ENCODE results near the gene ZIC1.

ZIC1 gene

DNA sequence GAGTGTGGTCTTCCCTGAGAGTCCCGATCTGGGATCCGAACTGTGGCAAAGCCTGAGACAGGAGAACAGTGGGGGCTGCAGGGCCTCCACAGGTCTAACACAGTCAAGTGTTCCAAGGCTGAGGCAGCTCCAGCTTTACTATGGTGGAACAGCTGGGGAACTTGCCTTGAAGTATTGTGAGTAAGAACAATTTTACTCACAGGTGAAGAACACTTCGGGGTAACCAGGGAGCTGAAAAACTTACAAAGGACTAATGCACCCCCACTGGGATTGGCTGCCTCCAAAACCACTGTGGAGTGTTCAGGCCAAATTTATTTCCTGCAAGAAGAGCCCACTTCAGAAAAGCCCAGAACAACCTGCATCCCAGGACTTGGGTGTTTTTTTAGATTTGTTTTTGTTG lies 28.2 kb upstream of the ZIC1 start:
- DNase-seq = no peak

- DNase-seq = no peak
Observed at GRCh38 chr3:147381596-147381995, 27.6 kb upstream of the ZIC1 start.

DNA sequence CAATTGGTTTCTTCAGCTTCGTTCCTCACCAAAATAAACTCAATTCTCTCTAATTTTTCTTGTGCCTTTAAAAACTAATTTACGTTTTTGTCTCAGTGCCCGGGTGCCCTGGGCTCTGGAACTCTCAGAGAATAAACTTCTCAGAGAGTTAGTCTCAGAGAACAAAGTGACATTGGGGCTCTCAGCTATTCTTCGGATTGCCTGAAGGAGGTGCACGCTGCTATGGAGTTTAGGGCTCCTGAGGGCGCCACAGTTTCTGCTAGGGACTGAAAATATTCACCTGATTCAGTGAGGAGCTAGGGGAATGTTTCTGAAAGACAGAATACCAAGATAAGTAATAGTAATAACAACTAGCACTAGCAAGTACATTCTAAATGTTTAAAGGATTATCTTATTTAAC lies 25.5 kb upstream of the ZIC1 start:
- no peak for DNase-seq

DNA sequence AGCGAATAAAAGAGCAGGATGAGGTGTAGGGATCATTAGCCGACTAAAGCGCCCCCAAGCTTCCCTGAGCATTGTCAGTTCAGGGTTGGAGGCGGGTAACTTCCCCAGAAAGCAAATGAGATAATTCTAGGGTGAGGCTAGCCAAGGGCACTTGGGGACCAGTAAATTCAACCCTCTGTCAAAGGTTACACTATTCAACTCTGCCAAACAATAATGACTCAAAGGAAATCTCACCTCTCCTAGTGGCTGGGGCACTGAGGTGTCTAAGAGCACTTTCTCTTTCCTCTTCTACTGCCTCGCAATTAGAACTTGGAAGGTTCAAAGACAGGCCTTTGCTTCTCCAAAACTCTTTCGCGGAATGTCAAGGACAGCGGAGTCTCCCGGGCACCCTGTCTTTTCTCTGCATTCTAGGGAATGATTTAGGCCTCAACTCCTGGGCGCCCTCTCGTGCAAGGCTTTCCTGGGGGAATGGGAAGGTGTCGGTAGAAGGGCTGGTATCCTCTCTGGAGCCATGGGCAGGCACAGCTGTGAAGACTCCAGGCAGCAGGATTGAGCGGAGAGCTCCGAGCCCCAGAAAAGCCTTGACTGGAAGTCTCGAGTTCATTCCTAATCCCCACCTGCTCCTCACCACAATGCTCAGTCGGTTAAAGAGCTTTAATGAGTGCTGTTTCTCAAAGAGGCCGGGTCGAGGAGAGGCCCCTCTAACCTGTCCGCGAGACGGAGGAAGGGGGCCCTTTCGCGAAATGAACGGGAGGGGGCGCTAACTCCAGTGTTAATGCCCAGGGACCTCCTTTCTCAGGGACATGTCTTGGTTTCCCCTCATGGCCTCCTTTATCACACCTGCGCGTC lies 24.7 kb upstream of the ZIC1 start:
- DNase-seq = no peak

- no peak for DNase-seq
Observed at GRCh38 chr3:147385059-147386012, 23.8 kb upstream of the ZIC1 start.

DNA sequence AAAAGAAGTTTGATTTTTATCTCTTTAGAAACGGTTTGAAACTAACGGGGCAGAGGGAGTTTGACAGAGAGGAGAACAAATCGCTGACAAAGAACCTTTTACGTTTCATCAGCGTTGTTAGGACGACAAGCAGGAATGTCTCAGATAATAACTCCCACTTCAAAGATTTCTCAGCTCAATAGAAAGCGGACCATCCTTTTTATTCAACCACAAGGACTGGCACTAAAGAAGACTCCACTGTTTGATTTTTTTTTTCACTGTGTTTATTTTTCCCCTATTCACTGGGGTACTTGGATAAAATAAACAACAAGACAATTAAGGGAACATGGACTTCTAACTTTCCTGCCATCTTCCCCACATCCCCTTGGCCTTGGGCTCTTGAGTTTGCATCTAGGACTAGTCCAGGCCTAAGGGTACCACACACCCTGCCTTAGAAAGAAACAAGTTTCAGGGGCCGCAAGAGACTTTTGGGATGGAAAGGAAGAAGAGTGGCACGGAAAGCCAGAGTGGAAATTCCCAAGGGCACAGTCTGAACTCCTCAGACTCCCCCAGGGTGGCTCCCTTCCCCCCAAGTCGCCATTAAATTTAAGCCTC lies 21.8 kb upstream of the ZIC1 start:
- no peak for DNase-seq

DNA sequence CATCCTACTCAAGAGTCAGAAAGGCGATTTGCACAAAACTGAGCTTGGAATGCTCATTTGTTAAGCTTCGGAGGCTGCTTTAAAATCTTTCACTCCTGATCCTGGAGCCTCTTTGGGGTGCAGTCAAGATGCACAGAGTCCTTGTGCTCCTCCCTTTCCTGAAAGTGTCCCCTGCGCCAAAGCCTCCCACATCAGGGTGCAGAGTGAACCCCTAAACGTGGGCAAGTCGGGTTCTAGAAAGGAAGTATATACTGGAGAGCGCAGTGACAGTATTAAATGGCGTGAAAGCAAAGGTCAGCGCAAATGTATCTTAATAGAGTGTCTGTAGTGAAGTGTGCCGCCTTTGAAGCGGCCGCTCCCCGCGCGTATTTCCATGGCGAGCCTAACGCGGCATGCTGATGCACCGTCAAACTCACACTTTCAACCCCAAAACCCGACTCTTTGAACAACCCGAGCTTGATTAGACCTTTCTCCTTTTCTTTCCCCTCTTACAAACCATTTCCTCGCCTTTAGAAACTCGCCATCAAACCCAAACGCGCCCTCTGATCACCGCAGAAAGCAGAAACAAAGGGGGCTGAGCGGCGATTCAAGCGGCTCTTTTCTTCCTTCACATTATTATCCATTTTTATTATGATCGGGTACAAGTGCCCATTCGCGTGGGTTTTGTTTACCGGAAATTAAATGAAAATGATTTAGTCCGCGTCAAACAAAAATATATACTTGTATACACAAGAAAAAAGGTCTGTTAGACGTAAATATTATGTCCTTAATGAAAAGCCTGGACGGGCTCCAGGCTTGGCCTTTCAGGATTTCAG lies 21.1 kb upstream of the ZIC1 start:
- DNase-seq = no peak

GRCh38 chr3:147388700-147389580 lies 20.2 kb upstream of the ZIC1 start:
- no peak for DNase-seq

DNA sequence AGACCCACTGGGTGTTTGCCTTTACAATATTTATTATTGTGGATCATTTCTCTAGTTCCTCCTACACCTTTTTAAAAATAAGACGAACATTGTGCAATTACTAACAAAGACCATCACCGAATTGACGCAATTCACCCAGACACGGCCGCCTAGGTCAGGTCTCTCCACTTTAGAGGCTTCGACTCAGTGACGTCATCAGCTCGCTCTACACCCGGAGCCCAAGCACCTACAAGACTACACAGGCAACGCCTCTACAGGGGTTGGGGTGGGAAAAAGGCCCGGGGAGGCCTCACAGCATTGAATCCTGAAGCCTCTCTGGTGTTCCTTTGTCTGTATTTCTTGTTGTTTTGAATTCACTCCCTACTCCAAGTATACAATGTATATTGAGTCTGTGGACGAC lies 19.4 kb upstream of the ZIC1 start:
- DNase-seq = no peak

- DNase-seq = no peak
Observed at GRCh38 chr3:147390589-147391569, 18.3 kb upstream of the ZIC1 start.

DNA sequence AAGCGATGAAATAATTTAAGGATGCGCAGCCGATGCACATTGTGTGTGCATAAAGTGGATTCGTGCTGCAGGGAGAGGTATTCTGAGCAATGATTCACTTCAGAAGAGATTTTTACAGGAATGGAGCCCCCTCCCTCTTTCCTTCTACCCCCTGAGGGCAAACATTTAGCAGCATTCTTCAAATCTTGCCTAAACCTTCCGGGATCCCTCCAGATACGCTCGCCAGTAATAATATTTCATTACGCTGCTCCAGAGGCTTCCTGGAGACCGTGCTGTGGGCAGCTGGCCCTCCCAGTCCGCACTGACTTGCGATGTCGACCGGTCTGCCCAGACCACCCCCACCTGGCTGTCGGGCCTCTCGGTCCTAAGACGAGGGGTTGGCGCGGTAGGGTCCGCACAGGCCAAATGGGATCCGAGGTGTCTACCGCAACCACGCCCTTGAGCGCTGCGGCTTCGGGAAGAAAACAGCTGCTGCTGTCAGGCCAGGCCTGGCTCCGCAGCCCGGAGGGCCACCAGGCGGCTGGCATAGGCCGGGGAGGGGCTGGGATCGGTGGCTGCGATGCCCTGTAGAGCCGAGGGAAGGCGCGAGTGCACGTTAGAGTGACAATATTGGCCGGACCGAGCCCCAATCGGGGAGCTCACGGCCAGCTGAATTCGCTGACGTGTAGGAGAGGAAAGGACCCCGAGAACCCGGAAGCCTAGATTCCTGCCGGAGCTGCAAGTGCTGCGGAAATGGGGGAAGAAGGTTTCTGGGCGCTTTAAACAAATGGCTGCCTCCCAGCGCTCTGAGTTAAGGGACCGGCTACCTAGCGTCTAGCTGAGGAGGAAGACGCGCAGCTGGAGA lies 17.2 kb upstream of the ZIC1 start:
- DNase-seq = peak; percentile 93

DNA sequence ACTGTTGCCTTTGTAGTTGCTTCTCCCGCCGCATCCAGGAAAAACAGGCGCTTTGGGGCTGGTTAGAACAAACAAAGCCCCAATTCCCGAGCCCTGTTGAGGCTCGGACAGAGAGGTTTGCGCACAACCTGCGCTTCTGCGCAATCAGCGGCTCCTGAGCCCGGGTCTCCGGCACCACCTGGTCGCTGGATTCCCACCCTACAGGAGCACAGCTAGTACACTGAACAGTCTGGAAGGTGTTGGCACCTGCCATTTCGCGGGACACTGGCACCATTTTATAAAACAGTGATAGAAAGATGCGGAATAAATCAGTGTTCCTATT lies 16.6 kb upstream of the ZIC1 start:
- DNase-seq = peak; percentile 74

- DNase-seq = peak; percentile 88
Observed at GRCh38 chr3:147393261-147393942, 15.8 kb upstream of the ZIC1 start.

DNA sequence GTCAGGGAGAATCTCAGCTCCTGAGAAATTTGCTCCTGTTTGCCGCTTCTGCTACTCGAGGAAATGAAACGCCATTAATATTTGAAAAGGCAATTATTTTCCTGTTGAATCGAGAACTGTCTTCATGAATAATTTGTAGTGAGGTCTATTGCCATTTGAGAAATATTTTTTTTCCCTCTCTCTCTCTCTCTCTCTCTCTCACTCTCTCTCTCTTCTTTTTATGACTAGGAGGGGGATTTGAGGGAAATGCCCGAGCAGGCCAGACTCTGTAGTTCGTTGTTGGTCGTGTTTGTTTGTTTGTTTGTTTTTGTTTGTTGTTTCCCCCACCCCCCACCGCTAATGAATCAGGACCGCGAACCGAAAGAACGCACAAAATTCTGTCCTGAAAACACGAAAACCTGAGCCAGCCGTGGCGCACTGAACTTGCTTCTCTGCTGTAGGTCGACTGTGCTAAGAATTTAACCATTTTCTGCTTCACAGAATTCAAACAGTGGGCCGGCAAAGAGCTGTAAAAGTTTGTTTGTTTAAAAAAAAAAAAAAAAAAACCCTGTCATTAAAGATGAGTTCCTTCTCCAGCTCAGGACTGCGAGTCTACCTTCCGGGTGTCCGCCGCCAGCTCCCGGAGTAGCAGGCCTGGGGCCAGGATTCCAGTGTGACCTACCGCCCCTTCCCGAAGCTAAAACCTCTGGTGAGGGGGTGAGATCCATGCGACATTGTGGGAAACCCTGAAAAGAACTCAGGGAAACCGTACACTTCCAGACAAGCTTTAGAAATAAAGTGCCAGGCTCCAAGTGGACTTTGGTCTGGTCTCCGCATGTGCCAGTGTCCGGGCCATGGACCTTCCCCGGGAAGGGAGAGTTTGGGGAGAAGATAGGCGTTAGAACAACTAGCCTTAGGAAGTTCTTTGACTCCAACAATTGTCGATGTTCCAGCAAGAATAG lies 15.0 kb upstream of the ZIC1 start:
- DNase-seq = peak; percentile 7

DNA sequence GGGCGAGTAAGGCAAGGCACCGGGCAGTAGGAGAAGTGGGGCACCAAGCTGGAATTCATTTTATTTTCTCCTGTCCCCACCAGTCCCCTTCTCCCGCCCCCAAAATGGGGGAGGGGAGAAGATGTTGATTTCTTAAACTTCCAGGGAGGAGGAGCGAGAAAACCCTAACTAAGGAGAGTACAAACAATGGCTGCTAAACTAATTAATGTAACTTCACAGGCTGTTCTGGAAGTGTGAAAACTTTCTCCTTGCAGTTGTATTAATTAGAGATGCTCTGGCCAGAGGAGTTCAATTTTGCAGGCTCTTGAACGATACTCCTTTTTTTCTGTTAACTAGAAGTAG lies 14.3 kb upstream of the ZIC1 start:
- DNase-seq = no peak

GRCh38 chr3:147395899-147396711 lies 13.1 kb upstream of the ZIC1 start:
- DNase-seq = no peak

- no peak for DNase-seq
Observed at GRCh38 chr3:147396712-147397046, 12.5 kb upstream of the ZIC1 start.
